HepG2 (cell line): ENCODE results near the gene CAVIN1. TPM values are rescaled to one million over a fixed set of nuclear protein-coding genes. Genes with fewer than 3 reads are reported as not detected.

Experiments
- ATAC-seq: fragments of 200-7000 bp; cut with Tn5 transposase; 3 replicates; pipeline ENCODE4 v1.9.1; 2020; ENCODE audit warnings: mild to moderate bottlenecking, moderate library complexity
- BruUV-seq: library from RNA; stranded (reverse); fragments of 400-500 nt; replicated peaks from 2 replicates; lab custom pipeline; 2021; lab: Mats Ljungman, UMichigan
- CTCF ChIA-PET: fragments of 300-600 bp; formaldehyde crosslinking; extraction: SDS; loops from one replicate; lab custom pipeline; 2021; ENCODE audit warnings: low total read pairs, inconsistent platforms, low intra/inter-chr PET ratio; lab: Yijun Ruan, JAX
- POLR2A ChIA-PET: fragments of 350-600 bp; sonication (Branson Sonifier 250); formaldehyde crosslinking; loops from one replicate; lab custom pipeline; 2020; ENCODE audit warnings: antibody characterized with exemption, inconsistent platforms; lab: Yijun Ruan, JAX
- DNase-seq: peaks from one replicate; pipeline ENCODE4 v3.0.0-alpha.2; 2015; ENCODE audit warnings: low spot score
- FAIRE-seq: peaks from 3 replicates; lab custom pipeline; 2011; peaks lifted over from hg19 to GRCh38; lab: Jason Lieb, UNC
- H2AFZ ChIP-seq: one replicate; pipeline ENCODE4 v1.6.1; 2011; ENCODE audit warnings: low read length, inconsistent platforms
- H3K27ac ChIP-seq: fragments of 300-600 bp; 3 replicates; pipeline ENCODE4 v1.8.0; 2011; ENCODE audit warnings: mixed run types, mild to moderate bottlenecking, mixed read lengths, low read length, inconsistent platforms; ENCODE audit not compliant: insufficient read depth; ENCODE audit errors: extremely low read length
- H3K27me3 ChIP-seq, 2 experiments: fragments of 200-600 bp in 1 of 2; 2 replicates in 1 of 2; 3 replicates in 1 of 2; pipeline versions ENCODE4 v1.6.0 to v1.8.0; 2011; ENCODE audit warnings: low read length in 2 of 2, mild to moderate bottlenecking in 2 of 2, moderate library complexity in 2 of 2, inconsistent platforms in 1 of 2; ENCODE audit not compliant: insufficient read depth in 2 of 2, control insufficient read depth in 1 of 2
- H3K36me3 ChIP-seq, 2 experiments: fragments of 200-600 bp in 1 of 2; replicated peaks in 1 of 2; 2 replicates in 1 of 2; 3 replicates in 1 of 2; pipeline versions ENCODE4 v1.5.1 to v1.8.0; 2011; ENCODE audit warnings: low read length in 2 of 2, inconsistent platforms in 1 of 2; ENCODE audit not compliant: insufficient read depth in 2 of 2, control insufficient read depth in 1 of 2
- H3K4me1 ChIP-seq: 2 replicates; pipeline ENCODE4 v1.5.1; 2012; ENCODE audit warnings: low read length, inconsistent platforms; ENCODE audit not compliant: insufficient read depth
- H3K4me2 ChIP-seq: 2 replicates; pipeline ENCODE4 v1.6.0; 2011; ENCODE audit warnings: low read depth, low read length, inconsistent platforms
- H3K4me3 ChIP-seq, 3 experiments: fragments of 200-600 bp in 1 of 3; sonication (generic), shearing (Covaris generic) in 1 of 3; replicated peaks in 1 of 3; 2 replicates each; pipeline ENCODE4 v1.5.1; 2011 to 2016; ENCODE audit warnings: low read length in 3 of 3, inconsistent platforms in 2 of 3, low read depth in 2 of 3, mild to moderate bottlenecking in 2 of 3, control low read depth in 1 of 3, mixed read lengths in 1 of 3; ENCODE audit not compliant: insufficient read depth in 1 of 3
- H3K79me2 ChIP-seq: one replicate; pipeline ENCODE4 v1.6.1; 2011; ENCODE audit warnings: low read length, inconsistent platforms; ENCODE audit not compliant: insufficient read depth
- H3K9ac ChIP-seq: 2 replicates; pipeline ENCODE4 v1.6.0; 2011; ENCODE audit warnings: mild to moderate bottlenecking, low read depth, low read length, inconsistent platforms; ENCODE audit not compliant: insufficient read depth
- H3K9me3 ChIP-seq: 2 replicates; pipeline ENCODE4 v1.5.1; 2012; ENCODE audit warnings: mild to moderate bottlenecking, low read length
- H4K20me1 ChIP-seq: 2 replicates; pipeline ENCODE4 v1.6.0; 2011; ENCODE audit warnings: inconsistent platforms, mild to moderate bottlenecking, low read length, moderate library complexity; ENCODE audit not compliant: insufficient read depth
- BORCS8-MEF2B ChIP-seq: sonication (generic); formaldehyde crosslinking; IDR thresholded peaks from 2 replicates; pipeline ENCODE4 v1.8.0; 2022; ENCODE audit warnings: mild to moderate bottlenecking, missing genetic modification reagents
- DR1 ChIP-seq: sonication (generic); formaldehyde crosslinking; IDR thresholded peaks from 2 replicates; pipeline ENCODE4 v1.8.0; 2021; ENCODE audit warnings: mild to moderate bottlenecking, missing genetic modification reagents, inconsistent platforms
- ETV6 ChIP-seq: sonication (generic); formaldehyde crosslinking; conservative IDR thresholded peaks from 2 replicates; pipeline ENCODE4 v1.4.0; 2020; ENCODE audit warnings: missing genetic modification reagents
- KDM1A ChIP-seq: IDR thresholded peaks from 2 replicates; pipeline ENCODE4 v1.6.1; 2016; ENCODE audit warnings: missing compliant biosample characterization
- MBD4 ChIP-seq: IDR thresholded peaks from 2 replicates; pipeline ENCODE4 v1.6.1; 2012; ENCODE audit warnings: low read length, inconsistent platforms, borderline replicate concordance
- NRL ChIP-seq: sonication (generic); formaldehyde crosslinking; IDR thresholded peaks from 2 replicates; pipeline ENCODE4 v1.5.0; 2020; ENCODE audit warnings: missing genetic modification reagents, mild to moderate bottlenecking, moderate library complexity, borderline replicate concordance
- RARG ChIP-seq: sonication (generic); formaldehyde crosslinking; IDR thresholded peaks from 2 replicates; pipeline ENCODE4 v1.4.0; 2020; ENCODE audit warnings: low read depth, mild to moderate bottlenecking, missing genetic modification reagents
- REPIN1 ChIP-seq: sonication (generic); formaldehyde crosslinking; IDR thresholded peaks from 2 replicates; pipeline ENCODE4 v1.8.0; 2022; ENCODE audit warnings: missing genetic modification reagents, low read depth, mild to moderate bottlenecking, borderline replicate concordance
- SNAI1 ChIP-seq: sonication (generic); formaldehyde crosslinking; IDR thresholded peaks from 2 replicates; pipeline ENCODE4 v1.5.0; 2020; ENCODE audit warnings: mild to moderate bottlenecking, missing genetic modification reagents, borderline replicate concordance
- SP140L ChIP-seq: sonication (generic); formaldehyde crosslinking; IDR thresholded peaks from 2 replicates; pipeline ENCODE4 v1.4.0; 2020; ENCODE audit warnings: missing genetic modification reagents, borderline replicate concordance
- ZKSCAN5 ChIP-seq: sonication (generic); formaldehyde crosslinking; IDR thresholded peaks from 2 replicates; pipeline ENCODE4 v1.5.1; 2020; ENCODE audit warnings: mild to moderate bottlenecking, missing genetic modification reagents
- ZNF383 ChIP-seq: sonication (generic); formaldehyde crosslinking; IDR thresholded peaks from 2 replicates; pipeline ENCODE4 v1.4.0; 2020; ENCODE audit warnings: missing genetic modification reagents, mild to moderate bottlenecking, borderline replicate concordance
- ZNF619 ChIP-seq: sonication (generic); formaldehyde crosslinking; IDR thresholded peaks from 2 replicates; pipeline ENCODE4 v1.4.0; 2020; ENCODE audit warnings: mild to moderate bottlenecking, missing genetic modification reagents
- WGBS: methylation state at CpG from one replicate; pipeline ENCODE4 v1.1.6; 2017; ENCODE audit warnings: low lambda C conversion rate; 5-methylcytosine and 5-hydroxymethylcytosine counted together
- in situ Hi-C: cut with HindIII; loops from 2 replicates; pipeline ENCODE4 v1.10.0; 2017; ENCODE audit warnings: low pct_unique_long_range_greater_than_20kb; ENCODE audit not compliant: extremely low pct_ligation_motif_present
- intact Hi-C: fragments of 100-400 bp; cut with micrococcal nuclease; formaldehyde crosslinking; loops from one replicate; pipeline ENCODE4 v1.10.0; 2022; ENCODE audit not compliant: unreplicated experiment
- polyA plus RNA-seq, 8 experiments: library from polyadenylated mRNA; depleted of rRNA in 3 of 8; stranded (reverse) in 7 of 8; unstranded in 1 of 8; fragments of >200 nt; fragmentation: Illumina TruSeq in 4 of 8; extraction: Trizol in 4 of 8; gene quantifications; 2 replicates each; pipeline versions ENCODE4 v1.2.1 to v1.2.3, GENCODE V29; 2011 to 2016; ENCODE audit warnings: low read depth in 4 of 8, missing spikeins in 1 of 8, mixed read lengths in 1 of 8; ENCODE audit not compliant: insufficient read depth in 1 of 8
- total RNA-seq, 5 experiments: library from RNA; depleted of rRNA; stranded (reverse); fragments of >200 nt; fragmentation: Illumina TruSeq; extraction: Trizol; gene quantifications; 2 replicates each; pipeline ENCODE4 v1.2.3, GENCODE V29; 2016; ENCODE audit warnings: low read depth in 1 of 5
- TF ChIP-seq, protein P1 (sequence below): sonication (generic); formaldehyde crosslinking; IDR thresholded peaks from 2 replicates; pipeline ENCODE4 v1.4.0; 2020; ENCODE audit warnings: mild to moderate bottlenecking, missing genetic modification reagents

The CAVIN1 gene
- total and polyA plus RNA-seq, 2 of the 13 experiments (the other 11 are each of a cell fraction or from before 2014, with no cell fraction given): 15.9 to 25.5 TPM

DNA sequence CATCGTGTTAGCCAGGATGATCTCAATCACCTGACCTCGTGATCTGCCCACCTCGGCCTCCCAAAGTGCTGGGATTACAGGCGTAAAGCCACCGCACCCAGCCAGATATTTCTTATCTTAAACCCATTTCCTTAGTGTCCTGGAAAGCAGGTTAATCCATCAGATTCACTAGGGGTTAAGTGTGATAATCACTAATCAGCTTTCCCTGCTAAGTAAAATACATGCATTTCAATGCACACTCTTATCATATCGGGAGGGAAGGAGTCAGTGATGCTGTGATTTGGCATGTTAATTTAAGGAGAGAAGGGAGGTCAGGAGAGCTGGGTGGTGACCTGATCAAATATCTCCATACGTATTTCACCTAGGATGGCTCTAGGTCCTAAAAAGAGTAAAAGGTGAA lies 63.9 kb downstream of the CAVIN1 start:
- ChIA-PET CTCF (no interaction called here), POLR2A (no interaction called here)
- DNase-seq (no peak), FAIRE-seq (no peak), ATAC-seq (no peak)
- TF ChIP-seq, protein P1, sequence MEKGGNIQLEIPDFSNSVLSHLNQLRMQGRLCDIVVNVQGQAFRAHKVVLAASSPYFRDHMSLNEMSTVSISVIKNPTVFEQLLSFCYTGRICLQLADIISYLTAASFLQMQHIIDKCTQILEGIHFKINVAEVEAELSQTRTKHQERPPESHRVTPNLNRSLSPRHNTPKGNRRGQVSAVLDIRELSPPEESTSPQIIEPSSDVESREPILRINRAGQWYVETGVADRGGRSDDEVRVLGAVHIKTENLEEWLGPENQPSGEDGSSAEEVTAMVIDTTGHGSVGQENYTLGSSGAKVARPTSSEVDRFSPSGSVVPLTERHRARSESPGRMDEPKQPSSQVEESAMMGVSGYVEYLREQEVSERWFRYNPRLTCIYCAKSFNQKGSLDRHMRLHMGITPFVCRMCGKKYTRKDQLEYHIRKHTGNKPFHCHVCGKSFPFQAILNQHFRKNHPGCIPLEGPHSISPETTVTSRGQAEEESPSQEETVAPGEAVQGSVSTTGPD (CRISPR knock-in tag): no peak
- TF ChIP-seq ZKSCAN5 (CRISPR knock-in tag): no peak
- TF ChIP-seq ETV6 (CRISPR knock-in tag): no peak
- no peak for TF ChIP-seq SP140L (CRISPR knock-in tag)
- TF ChIP-seq DR1 (CRISPR knock-in tag): no peak
- TF ChIP-seq SNAI1: no peak
- TF ChIP-seq REPIN1 (CRISPR knock-in tag): no peak
- TF ChIP-seq BORCS8-MEF2B: no peak
- no peak for TF ChIP-seq RARG (CRISPR knock-in tag)
- TF ChIP-seq KDM1A (CRISPR knock-in tag): no peak
- no peak for TF ChIP-seq ZNF383
- no peak for TF ChIP-seq ZNF619 (CRISPR knock-in tag)
- no peak for TF ChIP-seq NRL
- no peak for TF ChIP-seq MBD4
- intact Hi-C loops (no loop called here), in situ Hi-C loops (no loop called here)
- Histone ChIP-seq H3K4me2 (no peak overlapping the region), H2AFZ (no peak overlapping the region), H3K4me3 (no peak overlapping the region), H3K79me2 (peaks cover 77% of the 10 kb centered on the region), H3K9ac (no peak overlapping the region), H3K27ac (no peak overlapping the region), H3K27me3 (no peaks in the 10 kb centered on the region), H4K20me1 (peaks cover 27% of the 10 kb centered on the region; the same call in 1 of the 2 replicates), H3K9me3 (no peaks in the 10 kb centered on the region), H3K36me3 (peaks cover 0 to 2% of the 10 kb centered on the region in 2 experiments; a peak in 3 of 5 replicates), H3K4me1 (peaks cover 28% of the 10 kb centered on the region)
- BruUV-seq: no TSS peak
- WGBS: 97% methylated on average over 7 of the region's 7 CpGs
